GM23338 (cell line): ENCODE measurements around the gene MEGF9. TPM values are rescaled to one million over a fixed set of nuclear protein-coding genes. Genes with fewer than 3 reads are reported as not detected.

Experiments
- ATAC-seq: fragments of 200-7000 bp; cut with Tn5 transposase; 3 replicates; pipeline ENCODE4 v1.9.1; 2020
- DNase-seq: peaks from one replicate; pipeline ENCODE4 v3.0.0-alpha.2; 2015; ENCODE audit warnings: low spot score
- H2AFZ ChIP-seq: fragments of 200-600 bp; sonication (generic); 2 replicates; pipeline ENCODE4 v1.8.0; 2016; ENCODE audit warnings: antibody characterized with exemption, mild to moderate bottlenecking, moderate library complexity
- H3F3A ChIP-seq: fragments of 200-600 bp; sonication (generic); replicated peaks from 2 replicates; pipeline ENCODE4 v1.8.0; 2017; ENCODE audit warnings: antibody characterized with exemption, mixed run types, low read depth
- H3K27ac ChIP-seq: fragments of 200-600 bp; sonication (generic); 2 replicates; pipeline ENCODE4 v1.6.1; 2016; ENCODE audit warnings: low read depth
- H3K27me3 ChIP-seq: fragments of 200-600 bp; sonication (generic); 2 replicates; pipeline ENCODE4 v1.8.0; 2016; ENCODE audit warnings: mild to moderate bottlenecking, mixed run types, moderate library complexity; ENCODE audit not compliant: insufficient read depth
- H3K36me3 ChIP-seq: fragments of 200-600 bp; sonication (generic); 2 replicates; pipeline ENCODE4 v1.8.0; 2016; ENCODE audit warnings: mild to moderate bottlenecking; ENCODE audit not compliant: insufficient read depth
- H3K4me1 ChIP-seq: fragments of 200-600 bp; sonication (generic); 2 replicates; pipeline ENCODE4 v1.8.0; 2016; ENCODE audit warnings: mild to moderate bottlenecking, moderate library complexity; ENCODE audit not compliant: insufficient read depth
- H3K4me2 ChIP-seq: fragments of 200-600 bp; sonication (generic); 2 replicates; pipeline ENCODE4 v1.7.1; 2017; ENCODE audit warnings: mixed run types
- H3K4me3 ChIP-seq: fragments of 200-600 bp; sonication (generic); 2 replicates; pipeline ENCODE4 v1.6.1; 2016; ENCODE audit warnings: mixed run types
- H3K79me2 ChIP-seq: fragments of 200-600 bp; sonication (generic); replicated peaks from 2 replicates; pipeline ENCODE4 v1.8.0; 2017; ENCODE audit warnings: mild to moderate bottlenecking; ENCODE audit not compliant: insufficient read depth
- H3K9me2 ChIP-seq: fragments of 200-600 bp; sonication (generic); 2 replicates; pipeline ENCODE4 v1.8.0; 2017; ENCODE audit not compliant: insufficient read depth
- H4K20me1 ChIP-seq: fragments of 200-600 bp; sonication (generic); replicated peaks from 2 replicates; pipeline ENCODE4 v1.8.0; 2017; ENCODE audit warnings: mild to moderate bottlenecking; ENCODE audit not compliant: insufficient read depth
- H3K27ac Mint-ChIP-seq: 2 replicates; pipeline ENCODE4 v1.8.0; 2020; ENCODE audit warnings: inconsistent platforms, mild to moderate bottlenecking, moderate library complexity, mixed read lengths
- H3K27me3 Mint-ChIP-seq: 3 replicates; pipeline ENCODE4 v1.8.0; 2022; ENCODE audit warnings: low read depth, mild to moderate bottlenecking, moderate library complexity, mixed read lengths, inconsistent platforms; ENCODE audit not compliant: insufficient read depth, poor library complexity
- H3K36me3 Mint-ChIP-seq: 3 replicates; pipeline ENCODE4 v1.8.0; 2021; ENCODE audit warnings: low read depth, mild to moderate bottlenecking, inconsistent platforms, moderate library complexity, mixed read lengths
- H3K4me1 Mint-ChIP-seq: 3 replicates; pipeline ENCODE4 v1.8.0; 2020; ENCODE audit warnings: mild to moderate bottlenecking, inconsistent platforms, mixed read lengths
- H3K4me3 Mint-ChIP-seq: 3 replicates; pipeline ENCODE4 v1.8.0; 2021; ENCODE audit warnings: moderate library complexity, mild to moderate bottlenecking, inconsistent platforms, mixed read lengths
- H3K9me3 Mint-ChIP-seq: 3 replicates; pipeline ENCODE4 v1.8.0; 2020; ENCODE audit warnings: moderate library complexity, mild to moderate bottlenecking, inconsistent platforms, mixed read lengths
- CREB1 ChIP-seq: fragments of 250-450 bp; sonication (Bioruptor Pico); IDR thresholded peaks from 2 replicates; pipeline ENCODE4 v1.5.0; 2020; ENCODE audit warnings: low read depth, mild to moderate bottlenecking, moderate library complexity
- CTCF ChIP-seq, 2 experiments: fragments of 200-600 bp in 1 of 2; sonication (generic) in 1 of 2; conservative IDR thresholded peaks; 2 replicates each; pipeline versions ENCODE4 v1.5.1 to v1.6.1; 2016 to 2017; ENCODE audit warnings: antibody characterized with exemption in 2 of 2, low read depth in 2 of 2, mild to moderate bottlenecking in 2 of 2, moderate library complexity in 1 of 2
- EZH2 ChIP-seq: fragments of 200-600 bp; sonication (generic); IDR thresholded peaks from one replicate; pipeline ENCODE4 v1.8.0; 2017; ENCODE audit warnings: antibody characterized with exemption, mild to moderate bottlenecking, low read depth; ENCODE audit not compliant: unreplicated experiment
- EZH2phosphoT487 ChIP-seq: fragments of 200-600 bp; sonication (generic); IDR thresholded peaks from one replicate; pipeline ENCODE4 v1.8.1; 2018; ENCODE audit warnings: antibody characterized with exemption; ENCODE audit not compliant: unreplicated experiment
- NANOG ChIP-seq: IDR thresholded peaks from 2 replicates; pipeline ENCODE4 v1.6.1; 2016; ENCODE audit warnings: antibody characterized with exemption, borderline replicate concordance
- POLR2AphosphoS5 ChIP-seq: IDR thresholded peaks from 2 replicates; pipeline ENCODE4 v1.6.1; 2016; ENCODE audit warnings: antibody characterized with exemption, low read depth
- STAT1 ChIP-seq: IDR thresholded peaks from one replicate; pipeline ENCODE4 v1.6.1; 2016; ENCODE audit warnings: antibody characterized with exemption; ENCODE audit not compliant: unreplicated experiment
- ZNF114 ChIP-seq: fragments of 250-450 bp; sonication (Bioruptor Pico); IDR thresholded peaks from 2 replicates; pipeline ENCODE4 v1.5.0; 2020; ENCODE audit warnings: mild to moderate bottlenecking, moderate library complexity
- ZNF331 ChIP-seq: fragments of 250-450 bp; sonication (Bioruptor Pico); IDR thresholded peaks from 2 replicates; pipeline ENCODE4 v1.5.0; 2020; ENCODE audit warnings: low read depth, mild to moderate bottlenecking, moderate library complexity
- polyA plus RNA-seq: library from polyadenylated mRNA; unstranded; fragments of >200 nt; fragmentation: Nextera tagmentation; extraction: Ambion mirVana; gene quantifications from 2 replicates; pipeline ENCODE4 v1.2.1, GENCODE V29; 2016
- total RNA-seq: library from RNA; depleted of rRNA; stranded (reverse); fragments of >200 nt; shearing (Covaris generic); gene quantifications from 2 replicates; pipeline ENCODE4 v1.2.3, GENCODE V29; 2014
- TF ChIP-seq, protein P1 (sequence below): IDR thresholded peaks from one replicate; pipeline ENCODE4 v1.6.1; 2018; ENCODE audit warnings: antibody characterized with exemption; ENCODE audit not compliant: unreplicated experiment
- TF ChIP-seq, protein P2 (sequence below): IDR thresholded peaks from 2 replicates; pipeline ENCODE4 v1.6.1; 2016; ENCODE audit warnings: antibody characterized with exemption
- TF ChIP-seq, protein P3 (sequence below): fragments of 250-450 bp; sonication (Bioruptor Pico); IDR thresholded peaks from 2 replicates; pipeline ENCODE4 v1.5.0; 2020; ENCODE audit warnings: mild to moderate bottlenecking, moderate library complexity

Gene MEGF9
- total and polyA plus RNA-seq, 2 experiments from 2014 or later = 0.87 to 1.6 TPM

DNA sequence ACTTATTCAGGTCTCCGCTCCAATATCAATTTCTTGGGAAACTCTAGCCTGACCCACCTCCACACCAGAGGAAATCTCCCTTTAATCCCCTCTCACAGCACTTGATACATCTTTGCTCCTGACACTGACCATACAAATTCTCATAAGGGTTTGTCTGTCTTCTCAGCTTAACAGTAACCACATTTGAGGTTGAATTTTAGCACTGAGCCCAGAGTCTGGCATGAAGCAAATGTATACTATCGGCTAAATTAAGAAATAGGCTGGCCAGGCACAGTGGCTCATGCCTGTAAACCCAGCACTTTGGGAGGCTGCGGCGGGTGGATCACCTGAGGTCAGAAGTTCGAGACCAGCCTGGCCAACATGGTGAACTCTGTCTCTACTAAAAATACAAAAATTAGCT, 144.0 kb downstream of the MEGF9 start:
- Histone ChIP-seq H3K79me2 (peaks cover 50% of the 10 kb centered on the region), H3F3A (no peaks in the 10 kb centered on the region), H2AFZ (no peak overlapping the region), H3K4me1 (no peaks in the 10 kb centered on the region), H4K20me1 (peaks cover 24% of the 10 kb centered on the region), H3K27ac (no peak overlapping the region), H3K36me3 (peaks cover 45% of the 10 kb centered on the region), H3K9me2 (no peaks in the 10 kb centered on the region), H3K4me2 (no peak overlapping the region), H3K4me3 (no peak overlapping the region), H3K27me3 (no peaks in the 10 kb centered on the region)
- Mint-ChIP-seq H3K4me1 (no peaks in the 10 kb centered on the region), H3K36me3 (peaks cover 49% of the 10 kb centered on the region), H3K27ac (no peak overlapping the region; the same call in 1 of the 2 replicates), H3K4me3 (no peak overlapping the region), H3K27me3 (no peaks in the 10 kb centered on the region), H3K9me3 (no peaks in the 10 kb centered on the region)
- no peak for DNase-seq
- ATAC-seq = no peak
- TF ChIP-seq ZNF114 (CRISPR knock-in tag) = no peak
- TF ChIP-seq ZNF331 = no peak
- TF ChIP-seq EZH2 = no peak
- TF ChIP-seq, protein P1, sequence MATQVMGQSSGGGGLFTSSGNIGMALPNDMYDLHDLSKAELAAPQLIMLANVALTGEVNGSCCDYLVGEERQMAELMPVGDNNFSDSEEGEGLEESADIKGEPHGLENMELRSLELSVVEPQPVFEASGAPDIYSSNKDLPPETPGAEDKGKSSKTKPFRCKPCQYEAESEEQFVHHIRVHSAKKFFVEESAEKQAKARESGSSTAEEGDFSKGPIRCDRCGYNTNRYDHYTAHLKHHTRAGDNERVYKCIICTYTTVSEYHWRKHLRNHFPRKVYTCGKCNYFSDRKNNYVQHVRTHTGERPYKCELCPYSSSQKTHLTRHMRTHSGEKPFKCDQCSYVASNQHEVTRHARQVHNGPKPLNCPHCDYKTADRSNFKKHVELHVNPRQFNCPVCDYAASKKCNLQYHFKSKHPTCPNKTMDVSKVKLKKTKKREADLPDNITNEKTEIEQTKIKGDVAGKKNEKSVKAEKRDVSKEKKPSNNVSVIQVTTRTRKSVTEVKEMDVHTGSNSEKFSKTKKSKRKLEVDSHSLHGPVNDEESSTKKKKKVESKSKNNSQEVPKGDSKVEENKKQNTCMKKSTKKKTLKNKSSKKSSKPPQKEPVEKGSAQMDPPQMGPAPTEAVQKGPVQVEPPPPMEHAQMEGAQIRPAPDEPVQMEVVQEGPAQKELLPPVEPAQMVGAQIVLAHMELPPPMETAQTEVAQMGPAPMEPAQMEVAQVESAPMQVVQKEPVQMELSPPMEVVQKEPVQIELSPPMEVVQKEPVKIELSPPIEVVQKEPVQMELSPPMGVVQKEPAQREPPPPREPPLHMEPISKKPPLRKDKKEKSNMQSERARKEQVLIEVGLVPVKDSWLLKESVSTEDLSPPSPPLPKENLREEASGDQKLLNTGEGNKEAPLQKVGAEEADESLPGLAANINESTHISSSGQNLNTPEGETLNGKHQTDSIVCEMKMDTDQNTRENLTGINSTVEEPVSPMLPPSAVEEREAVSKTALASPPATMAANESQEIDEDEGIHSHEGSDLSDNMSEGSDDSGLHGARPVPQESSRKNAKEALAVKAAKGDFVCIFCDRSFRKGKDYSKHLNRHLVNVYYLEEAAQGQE = no peak
- TF ChIP-seq, protein P2, sequence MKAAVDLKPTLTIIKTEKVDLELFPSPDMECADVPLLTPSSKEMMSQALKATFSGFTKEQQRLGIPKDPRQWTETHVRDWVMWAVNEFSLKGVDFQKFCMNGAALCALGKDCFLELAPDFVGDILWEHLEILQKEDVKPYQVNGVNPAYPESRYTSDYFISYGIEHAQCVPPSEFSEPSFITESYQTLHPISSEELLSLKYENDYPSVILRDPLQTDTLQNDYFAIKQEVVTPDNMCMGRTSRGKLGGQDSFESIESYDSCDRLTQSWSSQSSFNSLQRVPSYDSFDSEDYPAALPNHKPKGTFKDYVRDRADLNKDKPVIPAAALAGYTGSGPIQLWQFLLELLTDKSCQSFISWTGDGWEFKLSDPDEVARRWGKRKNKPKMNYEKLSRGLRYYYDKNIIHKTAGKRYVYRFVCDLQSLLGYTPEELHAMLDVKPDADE = no peak
- no peak for TF ChIP-seq CREB1 (CRISPR knock-in tag)
- no peak for TF ChIP-seq CTCF (conservative IDR thresholded peaks at IDR 0.05; ENCODE audit: low read depth in 2 of 2)
- no peak for TF ChIP-seq NANOG
- TF ChIP-seq EZH2phosphoT487 = no peak
- TF ChIP-seq, protein P3, sequence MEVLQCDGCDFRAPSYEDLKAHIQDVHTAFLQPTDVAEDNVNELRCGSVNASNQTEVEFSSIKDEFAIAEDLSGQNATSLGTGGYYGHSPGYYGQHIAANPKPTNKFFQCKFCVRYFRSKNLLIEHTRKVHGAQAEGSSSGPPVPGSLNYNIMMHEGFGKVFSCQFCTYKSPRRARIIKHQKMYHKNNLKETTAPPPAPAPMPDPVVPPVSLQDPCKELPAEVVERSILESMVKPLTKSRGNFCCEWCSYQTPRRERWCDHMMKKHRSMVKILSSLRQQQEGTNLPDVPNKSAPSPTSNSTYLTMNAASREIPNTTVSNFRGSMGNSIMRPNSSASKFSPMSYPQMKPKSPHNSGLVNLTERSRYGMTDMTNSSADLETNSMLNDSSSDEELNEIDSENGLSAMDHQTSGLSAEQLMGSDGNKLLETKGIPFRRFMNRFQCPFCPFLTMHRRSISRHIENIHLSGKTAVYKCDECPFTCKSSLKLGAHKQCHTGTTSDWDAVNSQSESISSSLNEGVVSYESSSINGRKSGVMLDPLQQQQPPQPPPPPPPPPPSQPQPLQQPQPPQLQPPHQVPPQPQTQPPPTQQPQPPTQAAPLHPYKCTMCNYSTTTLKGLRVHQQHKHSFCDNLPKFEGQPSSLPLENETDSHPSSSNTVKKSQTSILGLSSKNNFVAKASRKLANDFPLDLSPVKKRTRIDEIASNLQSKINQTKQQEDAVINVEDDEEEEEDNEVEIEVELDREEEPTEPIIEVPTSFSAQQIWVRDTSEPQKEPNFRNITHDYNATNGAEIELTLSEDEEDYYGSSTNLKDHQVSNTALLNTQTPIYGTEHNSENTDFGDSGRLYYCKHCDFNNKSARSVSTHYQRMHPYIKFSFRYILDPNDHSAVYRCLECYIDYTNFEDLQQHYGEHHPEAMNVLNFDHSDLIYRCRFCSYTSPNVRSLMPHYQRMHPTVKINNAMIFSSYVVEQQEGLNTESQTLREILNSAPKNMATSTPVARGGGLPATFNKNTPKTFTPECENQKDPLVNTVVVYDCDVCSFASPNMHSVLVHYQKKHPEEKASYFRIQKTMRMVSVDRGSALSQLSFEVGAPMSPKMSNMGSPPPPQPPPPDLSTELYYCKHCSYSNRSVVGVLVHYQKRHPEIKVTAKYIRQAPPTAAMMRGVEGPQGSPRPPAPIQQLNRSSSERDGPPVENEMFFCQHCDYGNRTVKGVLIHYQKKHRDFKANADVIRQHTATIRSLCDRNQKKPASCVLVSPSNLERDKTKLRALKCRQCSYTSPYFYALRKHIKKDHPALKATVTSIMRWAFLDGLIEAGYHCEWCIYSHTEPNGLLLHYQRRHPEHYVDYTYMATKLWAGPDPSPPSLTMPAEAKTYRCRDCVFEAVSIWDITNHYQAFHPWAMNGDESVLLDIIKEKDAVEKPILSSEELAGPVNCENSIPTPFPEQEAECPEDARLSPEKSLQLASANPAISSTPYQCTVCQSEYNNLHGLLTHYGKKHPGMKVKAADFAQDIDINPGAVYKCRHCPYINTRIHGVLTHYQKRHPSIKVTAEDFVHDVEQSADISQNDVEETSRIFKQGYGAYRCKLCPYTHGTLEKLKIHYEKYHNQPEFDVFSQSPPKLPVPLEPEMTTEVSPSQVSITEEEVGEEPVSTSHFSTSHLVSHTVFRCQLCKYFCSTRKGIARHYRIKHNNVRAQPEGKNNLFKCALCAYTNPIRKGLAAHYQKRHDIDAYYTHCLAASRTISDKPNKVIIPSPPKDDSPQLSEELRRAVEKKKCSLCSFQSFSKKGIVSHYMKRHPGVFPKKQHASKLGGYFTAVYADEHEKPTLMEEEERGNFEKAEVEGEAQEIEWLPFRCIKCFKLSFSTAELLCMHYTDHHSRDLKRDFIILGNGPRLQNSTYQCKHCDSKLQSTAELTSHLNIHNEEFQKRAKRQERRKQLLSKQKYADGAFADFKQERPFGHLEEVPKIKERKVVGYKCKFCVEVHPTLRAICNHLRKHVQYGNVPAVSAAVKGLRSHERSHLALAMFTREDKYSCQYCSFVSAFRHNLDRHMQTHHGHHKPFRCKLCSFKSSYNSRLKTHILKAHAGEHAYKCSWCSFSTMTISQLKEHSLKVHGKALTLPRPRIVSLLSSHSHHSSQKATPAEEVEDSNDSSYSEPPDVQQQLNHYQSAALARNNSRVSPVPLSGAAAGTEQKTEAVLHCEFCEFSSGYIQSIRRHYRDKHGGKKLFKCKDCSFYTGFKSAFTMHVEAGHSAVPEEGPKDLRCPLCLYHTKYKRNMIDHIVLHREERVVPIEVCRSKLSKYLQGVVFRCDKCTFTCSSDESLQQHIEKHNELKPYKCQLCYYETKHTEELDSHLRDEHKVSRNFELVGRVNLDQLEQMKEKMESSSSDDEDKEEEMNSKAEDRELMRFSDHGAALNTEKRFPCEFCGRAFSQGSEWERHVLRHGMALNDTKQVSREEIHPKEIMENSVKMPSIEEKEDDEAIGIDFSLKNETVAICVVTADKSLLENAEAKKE (CRISPR knock-in tag) = no peak
- no peak for TF ChIP-seq STAT1
- TF ChIP-seq POLR2AphosphoS5 = no peak
